ENCODE results near the gene CARMIL1.

The CARMIL1 gene

DNA sequence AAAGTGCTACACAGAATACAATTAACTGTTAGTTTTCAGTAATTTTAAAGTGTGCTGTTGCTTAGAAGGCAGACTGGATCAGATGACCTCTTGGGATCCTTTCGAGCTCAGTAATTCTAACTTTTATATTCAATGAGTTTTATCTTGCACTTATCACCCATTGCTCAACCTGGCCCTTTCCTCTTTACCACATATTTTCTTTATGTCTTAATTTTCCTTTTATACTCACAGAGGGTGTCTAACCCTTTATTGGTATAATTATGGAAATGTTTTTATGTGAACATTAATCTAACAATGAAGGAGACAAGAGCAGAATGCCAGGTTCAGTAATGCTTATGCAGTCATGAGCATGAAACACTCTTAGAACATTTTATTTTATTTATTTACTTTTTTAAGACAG, 39.7 kb upstream of the CARMIL1 start:
- POLR2A ChIA-PET, result no interaction called here
- TF ChIP-seq CTCF (IDR thresholded peaks at IDR 0.05; ENCODE audit: insufficient read depth, low read length, missing control alignments), result no peak
- CTCF ChIA-PET, result interaction anchor here (1.0 to 1.4 kb wide), 4 partner anchors 14 to 26 kb away, joined by 3 to 4 read pairs (median 4); no protein-coding TSS in a partner anchor

DNA sequence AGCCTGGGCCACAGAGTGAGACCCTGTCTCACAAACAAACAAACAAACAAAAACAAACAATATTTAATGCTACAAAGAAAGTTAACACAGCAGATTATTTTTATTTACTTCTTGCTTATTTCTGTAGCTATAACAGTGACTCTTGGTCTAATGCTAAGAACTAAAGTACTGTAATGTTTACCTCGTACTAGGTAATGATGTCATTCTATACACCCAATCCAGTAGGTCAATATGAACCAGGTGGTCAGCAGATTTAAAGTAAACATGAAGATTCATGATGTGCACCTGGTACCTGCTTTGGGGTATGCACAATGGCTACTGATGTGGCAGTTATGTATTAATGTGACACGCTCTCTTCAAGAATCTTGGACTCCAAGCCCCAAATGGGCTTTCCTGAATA, 36.6 kb upstream of the CARMIL1 start:
- H3K4me3 ChIP-seq (ENCODE audit: low read depth, low read length), result no peak overlapping the region
- POLR2A ChIA-PET, result no interaction called here
- TF ChIP-seq CTCF (IDR thresholded peaks at IDR 0.05; ENCODE audit: insufficient read depth, low read length, missing control alignments), result no peak
- no peak for DNase-seq (ENCODE audit: low read depth, low spot score)
- CTCF ChIA-PET, result interaction anchor here (1.5 to 3.1 kb wide), 2 partner anchors 14 to 18 kb away, joined by 3 to 13 read pairs; no protein-coding TSS in a partner anchor

More for the DNA sequence above, 39.7 kb upstream of the CARMIL1 start:
- DNase-seq (ENCODE audit: low read depth, low spot score), result no peak
- no peak overlapping the region for H3K4me3 ChIP-seq (ENCODE audit: low read depth, low read length)

DNA sequence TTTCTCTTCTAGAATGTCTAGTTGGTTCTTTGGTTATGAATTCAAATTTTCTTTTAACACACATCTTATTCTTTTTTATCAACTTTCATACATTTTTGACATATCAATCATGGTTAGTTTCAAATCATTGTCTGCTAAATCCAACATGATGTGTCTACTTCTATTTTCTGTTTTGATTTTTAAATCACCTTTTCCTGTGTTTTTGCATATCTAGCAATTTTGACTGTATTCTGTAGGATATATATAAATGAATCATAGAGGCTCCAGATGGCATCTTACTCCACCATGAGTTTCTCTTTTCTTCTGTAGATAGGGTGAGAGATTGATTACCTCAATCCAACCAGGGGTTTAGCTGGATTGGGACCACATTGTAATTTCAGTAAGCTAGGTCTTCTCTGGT, 34.3 kb upstream of the CARMIL1 start:
- ChIA-PET CTCF (interaction anchor here (0.8 to 1.9 kb wide), 4 partner anchors 12 to 311 kb away, joined by 3 to 10 read pairs (median 4); no protein-coding TSS in a partner anchor), POLR2A (no interaction called here)
- H3K4me3 ChIP-seq (ENCODE audit: low read depth, low read length), result no peak overlapping the region
- DNase-seq (ENCODE audit: low read depth, low spot score), result no peak
- no peak for TF ChIP-seq CTCF (IDR thresholded peaks at IDR 0.05; ENCODE audit: insufficient read depth, low read length, missing control alignments)

- TF ChIP-seq CTCF (IDR thresholded peaks at IDR 0.05; ENCODE audit: insufficient read depth, low read length, missing control alignments), result no peak
- POLR2A ChIA-PET, result no interaction called here
- CTCF ChIA-PET, result interaction anchor here (2.5 kb wide), 1 partner anchor 18 kb away, joined by 12 read pairs; no protein-coding TSS in a partner anchor
- no peak overlapping the region for H3K4me3 ChIP-seq (ENCODE audit: low read depth, low read length)
- no peak for DNase-seq (ENCODE audit: low read depth, low spot score)
Observed at GRCh38 chr6:25248123-25248522, 31.1 kb upstream of the CARMIL1 start.

DNA sequence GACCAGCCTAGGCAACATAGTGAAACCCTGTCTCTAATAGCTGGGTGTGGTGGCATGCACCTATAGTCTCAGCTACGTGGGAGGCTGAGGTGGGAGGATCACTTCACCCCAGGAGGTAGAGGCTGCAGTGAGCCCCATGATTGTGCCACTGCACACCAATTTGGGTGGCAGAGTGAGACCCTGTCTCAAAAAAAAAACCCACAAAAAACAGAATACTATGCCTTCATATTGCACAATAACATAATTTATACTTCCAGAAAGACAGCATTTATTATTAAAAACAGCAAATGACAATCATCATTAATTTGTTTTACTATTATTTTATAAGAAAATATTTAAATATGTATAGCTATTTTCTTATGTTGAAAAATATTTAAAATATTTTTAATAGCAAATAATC, 30.0 kb upstream of the CARMIL1 start:
- no peak for TF ChIP-seq CTCF (IDR thresholded peaks at IDR 0.05; ENCODE audit: insufficient read depth, low read length, missing control alignments)
- no peak for DNase-seq (ENCODE audit: low read depth, low spot score)
- no peak overlapping the region for H3K4me3 ChIP-seq (ENCODE audit: low read depth, low read length)
- POLR2A ChIA-PET, result no interaction called here
- CTCF ChIA-PET, result interaction anchor here (1.0 to 6.9 kb wide), 4 partner anchors 15 to 241 kb away, joined by 3 to 72 read pairs (median 4); no protein-coding TSS in a partner anchor

- H3K4me3 ChIP-seq (ENCODE audit: low read depth, low read length), result no peak overlapping the region
- TF ChIP-seq CTCF (IDR thresholded peaks at IDR 0.05; ENCODE audit: insufficient read depth, low read length, missing control alignments), result no peak
- CTCF ChIA-PET, result interaction anchor here (1.2 to 6.9 kb wide), 2 partner anchors 14 to 239 kb away, joined by 7 to 72 read pairs; no protein-coding TSS in a partner anchor
- POLR2A ChIA-PET, result no interaction called here
- DNase-seq (ENCODE audit: low read depth, low spot score), result no peak
Observed at GRCh38 chr6:25250878-25251277, 28.3 kb upstream of the CARMIL1 start.

Measured in AG04449 (cell line).